NCI-H748 treated with DMSO at 0.1 percent for 48 hours (cell line): Measurements from ENCODE around the gene CDH13.

Source experiments
- DNase-seq: peaks from one replicate; lab custom pipeline; 2025; lab: John Stamatoyannopoulos, UW

Gene CDH13

GRCh38 chr16:83723244-83723643 lies 1096.5 kb downstream of the CDH13 start:
- no peak for DNase-seq

DNA sequence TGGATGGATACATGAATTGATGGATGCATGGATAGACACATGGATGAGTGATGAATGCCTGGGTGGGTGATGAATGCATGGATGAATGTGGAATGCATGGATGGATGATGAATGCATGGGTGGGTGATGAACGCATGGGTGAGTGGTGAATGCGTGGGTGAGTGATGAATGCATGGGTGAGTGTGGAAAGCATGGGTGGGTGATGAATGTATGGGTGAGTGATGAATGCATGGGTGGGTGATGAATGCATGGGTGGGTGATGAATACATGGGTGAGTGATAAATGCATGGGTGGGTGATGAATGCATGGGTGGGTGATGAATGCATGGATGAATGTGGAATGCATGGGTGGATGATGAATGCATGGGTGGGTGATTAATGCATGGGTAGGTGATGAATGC lies 1097.1 kb downstream of the CDH13 start:
- no peak for DNase-seq

DNA sequence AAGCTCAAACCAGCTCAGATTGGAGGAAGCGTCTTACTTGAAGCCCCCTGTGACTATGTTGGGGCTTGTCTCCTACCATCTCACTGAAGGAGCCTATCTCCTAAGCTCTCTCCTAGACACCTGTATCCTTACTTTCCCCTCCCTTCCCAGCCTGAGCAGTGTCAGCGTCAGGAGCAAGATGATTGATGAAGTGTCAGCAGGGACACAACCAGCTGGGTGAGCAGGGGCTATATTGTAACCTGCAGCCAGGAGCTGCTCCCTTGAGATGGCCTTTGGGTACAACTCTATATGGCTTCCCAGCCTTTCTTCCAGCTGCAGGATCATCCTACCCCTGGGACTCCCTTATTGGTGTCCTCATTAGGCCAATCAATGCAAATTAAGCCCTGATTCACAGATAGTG lies 1097.8 kb downstream of the CDH13 start:
- no peak for DNase-seq

DNA sequence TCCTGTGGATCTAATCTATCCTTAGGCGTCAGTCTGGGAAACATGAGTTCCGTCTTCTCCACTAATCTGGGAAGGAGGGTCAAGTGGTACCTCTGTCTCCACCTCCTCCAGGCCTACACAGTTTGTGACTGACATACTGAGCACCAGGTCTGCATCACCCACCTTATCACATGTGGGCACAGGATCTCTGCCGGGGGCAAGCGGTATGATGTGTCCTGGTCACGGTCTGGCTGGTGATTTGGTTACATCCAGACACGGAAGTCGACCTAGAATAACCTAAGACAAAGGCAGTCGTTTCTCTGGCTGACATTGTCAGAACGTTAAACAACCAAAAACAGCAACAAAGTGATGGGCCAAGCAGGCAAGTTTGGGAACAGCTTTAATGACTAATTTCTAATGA lies 1098.5 kb downstream of the CDH13 start:
- no peak for DNase-seq

GRCh38 chr16:83727018-83727417 lies 1100.2 kb downstream of the CDH13 start:
- DNase-seq = no peak

- DNase-seq = no peak
These were observed 1101.1 kb downstream of the CDH13 start for GRCh38 chr16:83727751-83728352.

DNA sequence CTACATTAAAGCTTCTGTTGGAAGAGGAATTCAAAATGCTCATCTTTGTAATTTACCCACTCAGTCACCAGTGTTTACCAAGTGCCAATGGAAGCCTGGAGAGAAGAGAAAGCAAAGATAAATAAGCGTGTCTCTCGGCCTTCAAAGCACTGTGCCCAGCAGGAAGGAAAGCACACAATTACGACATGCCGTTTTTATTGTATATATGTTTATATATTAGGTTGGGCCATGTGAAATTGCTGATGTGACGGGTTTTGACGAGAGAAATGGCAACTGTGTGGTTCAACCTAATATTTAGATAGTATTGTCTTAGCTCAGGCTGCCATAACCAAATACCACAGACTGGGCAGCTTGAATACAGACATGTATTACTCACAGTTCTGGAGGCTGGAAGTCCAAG lies 1101.7 kb downstream of the CDH13 start:
- DNase-seq = peak; percentile 85

GRCh38 chr16:83730812-83731211 lies 1104.0 kb downstream of the CDH13 start:
- DNase-seq = no peak

DNA sequence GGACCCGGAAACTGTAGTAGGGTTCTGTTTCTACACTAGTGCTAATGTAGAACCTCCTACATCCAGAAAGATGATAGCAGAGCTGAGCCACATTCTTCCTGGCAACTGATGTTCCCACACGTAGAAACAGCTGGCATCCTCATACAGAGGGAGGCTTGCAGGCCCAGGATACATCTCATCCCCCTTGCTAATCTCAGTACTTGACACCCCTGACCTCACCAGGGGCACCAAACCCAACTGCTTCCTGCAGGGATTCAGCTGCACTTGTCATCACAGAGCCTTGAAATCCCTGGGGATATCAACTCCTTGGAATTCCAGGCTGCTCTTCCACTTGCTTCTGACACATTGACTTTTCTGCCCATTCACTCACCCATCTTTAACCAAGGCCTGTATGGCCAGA lies 1105.8 kb downstream of the CDH13 start:
- DNase-seq = no peak

GRCh38 chr16:83733301-83733700 lies 1106.5 kb downstream of the CDH13 start:
- DNase-seq = peak; percentile 81

DNA sequence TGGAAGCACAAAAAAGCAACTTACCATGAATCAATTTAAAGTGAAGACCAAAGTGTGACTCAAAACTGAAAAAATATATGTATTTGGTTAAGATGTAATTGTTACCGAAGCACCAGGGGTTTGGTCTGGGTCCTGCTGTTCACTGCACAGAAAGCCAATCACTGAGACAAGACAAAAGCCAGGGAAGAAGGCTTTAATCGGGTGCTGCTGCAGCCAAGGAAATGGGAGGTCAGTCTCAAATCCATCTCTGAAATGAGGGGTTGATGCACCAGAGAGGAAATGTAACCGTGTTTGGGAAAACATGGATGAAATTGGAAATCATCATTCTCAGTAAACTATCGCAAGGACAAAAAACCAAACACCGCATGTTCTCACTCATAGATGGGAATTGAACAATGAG lies 1107.4 kb downstream of the CDH13 start:
- DNase-seq = no peak

- peak; percentile 8 for DNase-seq
These were observed 1111.1 kb downstream of the CDH13 start for GRCh38 chr16:83737729-83738354.

- DNase-seq = no peak
These were observed 1112.2 kb downstream of the CDH13 start for GRCh38 chr16:83738923-83739503.

DNA sequence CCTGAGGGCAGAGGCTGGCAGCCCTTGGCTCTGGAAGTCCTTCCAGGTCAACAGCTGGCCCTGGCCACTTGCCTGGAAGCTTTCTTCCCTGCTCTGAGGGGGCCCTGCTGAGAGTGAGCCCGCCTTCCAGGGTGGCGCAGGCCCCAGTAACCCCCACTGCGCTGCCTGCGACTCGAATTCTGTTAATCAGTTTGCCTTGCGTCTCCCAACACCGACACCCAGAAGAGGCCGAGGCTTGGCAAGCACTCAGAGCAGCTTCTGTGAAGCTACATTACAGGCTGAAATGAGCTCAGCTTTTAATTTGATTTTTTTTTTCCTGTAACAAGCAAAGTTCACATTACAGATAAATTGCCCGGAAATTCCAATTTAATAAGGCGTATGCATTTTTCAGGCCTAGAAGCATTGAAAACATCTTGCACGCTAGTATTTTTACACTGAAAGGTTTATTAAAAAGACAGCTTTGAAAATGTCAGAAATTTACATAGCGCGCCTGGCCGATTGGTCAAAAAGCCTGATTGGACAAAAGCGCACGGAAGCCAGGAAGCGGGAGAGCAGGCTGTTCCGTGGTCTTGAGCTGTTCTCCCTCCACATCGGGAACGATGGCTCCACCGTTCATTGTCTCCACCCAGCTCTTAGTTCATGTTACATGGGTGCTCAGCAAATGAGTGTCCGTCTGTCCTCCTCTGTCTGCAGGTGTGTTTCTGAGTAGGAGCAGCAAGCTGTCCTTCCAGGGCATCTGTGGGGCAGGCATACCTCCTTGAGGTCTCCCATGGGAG lies 1115.5 kb downstream of the CDH13 start:
- no peak for DNase-seq

GRCh38 chr16:83743241-83743640 lies 1116.5 kb downstream of the CDH13 start:
- no peak for DNase-seq

DNA sequence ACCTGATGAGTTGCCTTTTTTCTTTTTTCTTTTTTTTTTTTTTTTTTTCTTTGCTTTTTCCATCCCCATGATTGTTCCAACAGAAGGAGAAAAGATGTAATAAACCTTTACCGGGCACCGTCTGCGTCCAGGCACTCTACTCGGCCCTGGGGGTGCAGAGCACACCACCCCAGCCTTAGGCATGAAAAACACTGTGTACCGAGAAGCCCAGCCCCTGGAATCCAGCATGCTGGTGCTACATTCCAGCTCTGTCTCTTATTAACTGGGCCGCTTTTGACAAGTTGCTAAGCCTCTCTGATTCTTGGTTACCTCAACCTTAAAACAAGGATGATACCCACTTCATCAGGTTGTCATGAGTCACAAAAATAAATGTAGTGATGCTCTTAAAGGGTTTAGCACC lies 1117.0 kb downstream of the CDH13 start:
- DNase-seq = no peak

DNA sequence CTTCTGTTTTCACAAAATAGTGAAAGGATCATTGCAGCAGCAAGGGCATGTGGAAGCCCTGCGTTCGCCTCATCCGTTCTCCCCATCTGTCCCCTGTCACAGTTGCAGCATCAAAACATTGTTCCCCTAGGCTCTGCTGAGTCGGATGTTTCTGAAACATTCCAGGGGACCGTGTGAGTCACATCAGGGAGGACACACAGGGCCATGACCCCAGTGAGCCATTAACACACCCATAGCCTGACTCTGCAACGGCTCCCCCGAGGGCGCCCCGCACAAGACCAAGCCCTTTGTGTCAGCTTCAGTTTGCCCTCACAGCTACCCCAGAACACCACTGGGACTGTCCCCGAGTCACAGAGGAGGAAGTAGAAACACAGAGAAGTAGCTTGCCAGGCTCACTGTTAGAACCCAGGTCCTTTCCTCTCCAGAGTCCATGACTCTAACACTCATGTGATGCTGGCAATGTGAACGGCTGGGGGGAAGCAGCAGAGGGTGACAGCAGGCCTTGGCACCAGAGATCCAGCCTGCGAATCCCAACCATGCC lies 1117.7 kb downstream of the CDH13 start:
- DNase-seq = no peak

- no peak for DNase-seq
These were observed 1119.8 kb downstream of the CDH13 start for GRCh38 chr16:83746611-83747010.

- DNase-seq = no peak
These were observed 1121.2 kb downstream of the CDH13 start for GRCh38 chr16:83747936-83748335.

- DNase-seq = no peak
These were observed 1128.6 kb downstream of the CDH13 start for GRCh38 chr16:83755391-83755790.

GRCh38 chr16:83762141-83762991 lies 1135.6 kb downstream of the CDH13 start:
- peak; percentile 45 for DNase-seq

GRCh38 chr16:83762992-83763358 lies 1136.2 kb downstream of the CDH13 start:
- DNase-seq = no peak
